ENCODE data around the gene PDE11A.

The PDE11A gene

DNA sequence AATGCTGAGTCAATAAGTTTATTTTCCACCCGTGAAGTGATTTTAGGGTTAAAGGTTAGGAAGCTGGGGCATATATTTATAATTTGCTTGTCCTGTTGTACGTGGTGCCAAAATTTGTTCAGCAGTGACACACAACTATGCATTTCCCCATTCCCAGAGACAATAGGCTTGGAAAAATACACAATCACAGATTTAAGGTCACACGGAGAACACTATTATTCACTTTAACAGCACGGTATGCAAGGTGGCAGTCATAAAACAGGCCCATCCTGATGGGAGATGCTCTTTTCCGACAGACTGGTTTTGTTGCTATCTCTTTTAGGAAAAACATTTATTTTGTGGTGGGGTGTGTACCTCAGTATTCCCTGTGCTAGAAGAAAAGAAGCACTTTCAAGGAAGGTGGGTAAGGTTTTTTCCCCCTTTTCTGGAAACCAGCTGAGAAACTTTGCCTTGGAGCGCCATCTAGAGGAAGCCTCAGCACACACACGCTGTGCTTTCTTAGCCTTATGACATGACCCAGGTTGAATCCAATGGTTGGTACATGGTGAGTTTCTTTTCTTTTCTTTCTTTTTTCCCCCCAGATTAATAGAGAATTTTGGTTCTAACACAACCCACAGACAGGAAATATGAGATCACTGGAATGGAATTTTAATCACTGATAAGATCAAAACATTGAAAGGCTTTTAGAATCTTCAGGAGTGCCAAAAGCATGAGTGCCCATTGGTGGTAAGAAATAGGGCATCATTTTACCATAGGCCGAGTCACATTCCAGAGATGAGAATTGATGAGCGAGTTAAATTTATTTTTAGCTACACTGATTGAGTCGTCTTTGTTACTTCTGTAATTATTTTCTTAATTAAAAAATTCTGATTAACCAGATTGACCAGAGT, 347.9 kb downstream of the PDE11A start:
- DNase-seq (ENCODE audit: low spot score) = peak; percentile 26

DNA sequence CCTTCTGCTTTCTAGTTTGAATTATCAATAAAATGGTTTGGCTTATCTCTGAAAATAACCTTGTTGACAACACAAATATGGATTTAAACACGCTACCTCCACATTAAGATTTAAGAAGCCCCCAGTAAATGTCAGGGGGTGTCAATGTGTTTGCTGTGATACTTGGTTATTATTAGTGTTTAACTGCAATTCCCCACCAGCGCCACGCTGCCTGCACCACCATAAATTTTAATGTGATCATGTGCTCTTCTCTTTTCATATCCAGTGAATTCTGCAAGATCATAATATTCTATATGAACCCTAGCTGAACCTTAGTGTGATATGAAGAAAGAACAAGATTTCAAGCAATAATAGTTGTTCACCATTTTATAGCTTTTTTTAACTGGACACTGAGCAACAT, 349.3 kb downstream of the PDE11A start:
- DNase-seq (ENCODE audit: low spot score) = no peak

DNA sequence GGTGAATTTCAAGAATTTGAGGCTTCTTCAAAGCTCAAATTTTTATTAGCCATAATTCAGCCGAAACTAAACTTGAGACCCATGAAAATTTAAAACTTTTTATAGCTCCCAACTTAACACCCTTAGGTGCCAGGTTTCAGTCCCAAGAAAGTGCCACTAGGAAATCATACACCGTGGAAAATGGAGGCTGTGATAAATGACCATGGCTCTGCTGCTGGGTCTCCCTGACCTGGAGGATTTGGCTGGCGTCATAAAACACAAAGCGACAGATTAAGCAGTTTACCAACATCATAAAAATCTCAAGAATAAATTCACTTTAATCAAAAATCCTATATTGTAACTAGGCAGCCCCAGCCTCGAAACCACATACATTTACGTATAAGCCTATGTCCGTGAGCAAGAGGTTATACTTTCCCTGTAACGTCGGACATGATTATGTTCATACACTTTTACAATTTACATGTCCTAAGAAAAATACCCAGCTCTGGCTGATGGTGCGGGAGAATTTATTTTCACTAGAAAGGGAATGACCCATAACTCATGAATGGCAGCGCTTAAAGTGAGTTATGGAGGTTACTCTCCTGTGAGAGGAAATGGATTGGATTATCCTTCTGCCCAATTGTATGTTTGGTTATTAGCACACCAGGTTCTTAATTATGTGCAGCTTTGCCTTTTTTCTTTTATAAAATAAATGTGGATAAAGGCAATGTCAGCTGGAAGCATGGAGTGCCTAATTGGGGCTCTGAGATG, 350.6 kb downstream of the PDE11A start:
- DNase-seq (ENCODE audit: low spot score) = no peak

GRCh38 chr2:177721087-177721486, 351.5 kb downstream of the PDE11A start:
- DNase-seq (ENCODE audit: low spot score) = no peak

DNA sequence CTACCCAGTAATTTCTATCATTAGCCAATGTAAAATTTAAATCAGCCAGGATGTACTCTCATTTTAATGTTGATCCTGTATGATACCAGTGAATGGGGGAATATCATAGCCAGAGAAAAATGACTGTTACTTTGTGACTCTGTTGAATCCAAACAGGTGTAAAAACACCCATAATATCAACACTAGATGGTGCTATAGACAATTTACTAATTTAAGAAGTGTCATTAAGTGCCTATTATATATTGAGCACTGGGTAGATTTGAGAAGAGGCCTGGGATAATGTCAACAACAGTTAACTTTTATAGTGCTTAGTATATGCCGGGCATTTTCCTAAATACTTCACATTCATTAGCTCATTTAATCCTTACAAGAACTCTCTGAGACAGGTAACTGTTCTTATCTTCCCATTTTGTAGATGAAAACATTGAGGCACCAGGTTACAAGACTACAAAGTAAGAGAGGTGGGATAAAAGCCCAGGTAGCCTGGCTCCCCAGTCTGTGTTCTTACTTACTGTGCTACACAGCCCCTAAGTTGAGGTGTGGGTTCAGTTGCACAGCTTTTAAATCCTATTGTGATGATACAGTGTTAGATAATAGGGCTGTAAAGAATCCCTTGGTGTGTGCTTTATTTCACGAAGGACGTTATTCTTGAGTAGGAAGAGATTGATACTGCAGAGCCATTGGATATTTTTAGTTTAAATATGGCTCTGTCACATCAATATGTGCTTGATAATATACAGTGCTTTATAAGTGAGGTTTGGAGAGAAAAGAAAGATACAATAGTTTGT, 354.6 kb downstream of the PDE11A start:
- DNase-seq (ENCODE audit: low spot score) = no peak

- DNase-seq (ENCODE audit: low spot score) = no peak
Measured at GRCh38 chr2:177716484-177716883, 356.1 kb downstream of the PDE11A start.

DNA sequence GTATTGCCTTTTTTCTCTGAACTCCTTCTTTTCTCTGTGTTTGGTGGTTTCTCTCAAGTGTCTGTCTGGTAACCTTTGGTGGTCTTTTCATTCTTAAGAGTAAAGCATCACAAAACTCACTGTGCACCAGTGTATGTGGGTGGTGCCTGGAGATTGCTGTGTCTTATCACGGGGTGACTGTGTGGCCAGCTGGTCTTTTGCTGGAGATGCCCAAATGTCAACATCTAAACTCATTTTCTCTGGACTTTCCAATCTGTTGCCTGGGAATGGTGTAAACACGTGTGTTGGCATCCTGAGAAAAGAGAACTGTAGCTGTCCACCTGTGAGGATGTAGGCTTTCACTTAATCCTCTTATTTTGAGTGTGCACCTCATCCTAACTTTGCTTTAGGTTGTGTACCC, 356.8 kb downstream of the PDE11A start:
- no peak for DNase-seq (ENCODE audit: low spot score)

DNA sequence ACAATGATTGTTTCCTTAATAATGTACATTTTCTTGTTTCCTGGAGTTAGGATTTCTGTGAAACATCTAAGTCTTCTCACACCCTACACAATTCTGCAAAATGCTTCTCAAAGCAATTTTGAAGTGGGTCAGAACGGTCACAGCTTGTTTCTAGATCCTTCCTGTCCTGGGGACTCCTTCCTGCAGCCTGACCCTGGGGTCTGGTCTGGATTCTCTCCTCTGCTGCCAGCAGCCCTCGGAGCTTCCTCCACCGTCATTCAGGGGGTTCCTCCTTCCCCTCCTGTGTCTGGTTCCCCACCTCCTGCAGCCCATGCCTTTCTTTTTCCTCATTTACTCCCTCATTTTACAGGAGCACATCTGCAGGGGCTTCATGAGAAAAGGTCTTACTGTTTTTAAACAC, 357.9 kb downstream of the PDE11A start:
- no peak for DNase-seq (ENCODE audit: low spot score)

DNA sequence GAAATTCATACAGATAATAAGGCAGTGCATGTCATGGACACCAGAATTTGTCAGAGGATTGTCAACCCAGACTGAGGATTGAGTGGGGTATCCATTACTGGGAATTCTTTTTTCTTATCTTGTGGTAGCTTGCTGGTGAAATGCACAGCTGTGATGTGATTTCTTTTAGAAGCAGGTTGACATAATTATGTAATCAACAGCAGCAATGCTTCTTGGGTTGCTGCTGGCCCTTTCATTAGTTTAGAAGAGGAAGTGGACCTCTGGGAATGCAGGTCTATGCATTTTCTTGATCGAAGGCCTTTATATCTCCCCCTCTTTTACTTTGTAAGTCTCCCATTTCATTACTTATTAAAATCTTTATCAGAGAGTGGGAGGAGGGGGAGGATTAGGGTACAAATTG, 360.1 kb downstream of the PDE11A start:
- no peak for DNase-seq (ENCODE audit: low spot score)

DNA sequence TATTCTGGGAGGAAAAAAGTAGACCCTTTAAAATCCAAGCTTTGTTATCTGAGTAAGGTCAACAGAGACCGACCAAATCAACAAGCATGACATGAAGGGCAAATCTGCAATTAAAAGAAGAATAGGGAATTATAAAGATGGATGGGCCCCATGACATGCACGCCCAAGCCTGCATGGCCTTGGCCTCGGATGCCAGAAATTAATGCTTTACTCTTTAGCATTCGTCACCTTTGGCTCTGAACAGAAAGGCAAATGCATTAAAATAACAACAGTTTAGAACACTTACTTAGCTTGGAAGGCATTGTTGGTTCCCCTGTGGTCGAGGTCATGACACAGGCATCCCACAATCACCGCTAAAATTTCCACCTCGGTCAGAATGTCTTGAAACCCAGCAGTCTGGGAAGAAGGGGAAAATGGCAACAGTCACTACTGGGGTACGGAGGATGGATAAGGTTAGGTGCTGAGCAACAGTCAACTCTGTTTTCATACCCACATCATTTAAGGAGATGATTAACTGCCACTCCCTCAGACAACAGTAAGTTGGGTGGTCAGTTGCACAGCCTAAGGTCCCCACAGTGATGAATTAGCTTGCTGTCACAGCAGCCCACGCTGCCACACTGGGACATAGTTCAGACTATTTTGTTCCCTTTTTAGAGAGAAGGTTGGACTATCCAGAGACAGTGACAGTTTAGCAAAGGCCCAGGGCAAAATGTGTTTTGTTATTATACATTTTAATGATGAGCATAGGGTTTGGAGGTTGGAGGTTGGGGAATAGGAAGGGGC, 360.9 kb downstream of the PDE11A start:
- DNase-seq (ENCODE audit: low spot score) = no peak

DNA sequence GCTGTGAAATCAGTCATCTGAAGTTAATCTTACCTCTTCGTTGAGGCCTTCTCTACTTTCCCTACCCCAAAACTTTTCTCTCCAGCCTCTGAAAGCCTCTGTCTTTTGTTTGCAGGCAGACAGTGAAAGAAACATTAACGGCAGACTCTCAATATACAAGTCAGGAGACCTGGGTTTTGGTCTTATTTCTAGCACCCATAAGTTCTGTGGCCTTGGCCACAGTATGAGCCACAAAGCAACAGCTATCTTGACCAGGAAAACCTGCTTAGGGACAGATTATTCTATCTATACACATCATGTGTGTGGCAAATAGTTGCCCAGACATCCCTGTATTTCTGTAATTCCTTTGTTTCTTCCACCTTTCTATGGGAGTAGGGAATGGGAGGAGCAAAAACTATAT, 361.7 kb downstream of the PDE11A start:
- DNase-seq (ENCODE audit: low spot score) = no peak

DNA sequence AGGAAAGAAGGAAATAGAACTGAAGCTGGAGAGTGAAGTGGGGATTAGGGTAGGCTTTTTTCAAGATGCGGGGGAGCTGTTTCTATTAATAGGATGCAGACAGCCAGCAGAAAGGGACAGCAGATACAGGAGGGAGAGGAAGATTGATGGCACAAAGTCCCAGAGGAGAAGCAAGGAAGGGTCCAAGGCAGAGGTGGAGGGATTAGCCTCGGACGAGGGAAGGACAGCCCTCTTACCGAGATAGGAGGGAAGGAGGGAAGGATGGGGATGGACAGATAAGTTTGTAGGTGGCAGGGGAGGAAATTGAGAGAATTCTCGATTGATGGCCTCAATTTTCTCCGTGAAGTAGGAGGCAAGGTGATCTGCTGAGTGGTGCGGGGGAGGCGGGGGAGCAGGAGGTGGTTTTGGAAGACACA, 362.6 kb downstream of the PDE11A start:
- no peak for DNase-seq (ENCODE audit: low spot score)

GRCh38 chr2:177708660-177709444, 363.7 kb downstream of the PDE11A start:
- DNase-seq (ENCODE audit: low spot score) = no peak

GRCh38 chr2:177708106-177708505, 364.5 kb downstream of the PDE11A start:
- no peak for DNase-seq (ENCODE audit: low spot score)

GRCh38 chr2:177705511-177706173, 366.9 kb downstream of the PDE11A start:
- no peak for DNase-seq (ENCODE audit: low spot score)

DNA sequence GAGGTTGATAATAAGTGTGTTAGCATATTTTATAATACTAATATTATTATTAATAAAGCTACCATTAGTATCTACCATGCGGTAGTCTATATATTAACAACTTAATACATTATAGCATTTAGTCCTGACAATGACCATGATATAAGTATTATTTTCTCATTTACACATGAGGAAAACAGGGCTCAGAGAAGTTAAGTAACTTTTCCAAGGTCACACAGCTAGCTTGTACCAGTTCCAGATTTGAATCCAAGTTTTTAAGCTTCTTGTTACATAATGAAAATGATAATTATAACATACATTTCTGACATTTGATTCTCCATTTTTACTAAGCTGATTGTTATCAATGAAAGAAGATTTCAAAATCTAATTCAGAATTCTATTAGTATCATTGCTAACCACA, 369.4 kb downstream of the PDE11A start:
- no peak for DNase-seq (ENCODE audit: low spot score)

DNA sequence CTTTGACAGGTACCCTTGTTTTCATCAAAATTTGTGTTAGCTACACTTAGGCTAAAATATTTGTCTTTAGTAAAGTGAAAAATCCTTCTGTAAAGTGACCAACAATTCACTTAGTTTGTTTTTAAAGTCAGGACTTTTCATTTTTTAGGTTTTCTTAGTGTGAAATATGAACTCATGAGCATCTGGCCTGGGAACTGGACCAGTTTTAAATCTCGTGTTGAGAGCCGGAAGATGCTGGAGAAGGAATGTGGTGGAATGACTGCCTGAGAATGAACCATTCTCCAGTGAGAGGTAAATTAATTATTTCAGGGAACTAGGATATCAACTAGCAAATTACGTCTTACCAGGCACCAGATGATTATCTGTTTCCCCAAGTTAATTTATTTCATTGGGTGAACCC, 374.3 kb downstream of the PDE11A start:
- no peak for DNase-seq (ENCODE audit: low spot score)

DNA sequence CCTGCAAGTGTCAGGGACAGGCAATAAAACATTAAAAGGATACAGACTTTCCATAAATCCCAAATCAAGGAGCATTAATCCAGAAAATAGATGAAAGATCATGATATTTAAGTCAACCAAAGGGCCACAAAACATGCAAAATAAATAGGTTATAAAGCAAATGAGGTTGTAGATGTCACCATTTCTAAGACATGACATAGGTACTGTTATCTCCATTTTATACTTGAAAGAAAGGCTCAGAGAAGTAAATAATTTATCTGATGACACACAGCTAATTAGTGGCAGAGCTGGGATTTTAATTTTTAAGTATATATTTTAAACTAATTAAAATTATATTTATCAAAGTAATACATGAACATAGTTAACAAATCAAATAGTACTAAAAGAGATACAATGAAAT, 378.2 kb downstream of the PDE11A start:
- DNase-seq (ENCODE audit: low spot score) = no peak

GRCh38 chr2:177693658-177694339, 378.8 kb downstream of the PDE11A start:
- DNase-seq (ENCODE audit: low spot score) = no peak

DNA sequence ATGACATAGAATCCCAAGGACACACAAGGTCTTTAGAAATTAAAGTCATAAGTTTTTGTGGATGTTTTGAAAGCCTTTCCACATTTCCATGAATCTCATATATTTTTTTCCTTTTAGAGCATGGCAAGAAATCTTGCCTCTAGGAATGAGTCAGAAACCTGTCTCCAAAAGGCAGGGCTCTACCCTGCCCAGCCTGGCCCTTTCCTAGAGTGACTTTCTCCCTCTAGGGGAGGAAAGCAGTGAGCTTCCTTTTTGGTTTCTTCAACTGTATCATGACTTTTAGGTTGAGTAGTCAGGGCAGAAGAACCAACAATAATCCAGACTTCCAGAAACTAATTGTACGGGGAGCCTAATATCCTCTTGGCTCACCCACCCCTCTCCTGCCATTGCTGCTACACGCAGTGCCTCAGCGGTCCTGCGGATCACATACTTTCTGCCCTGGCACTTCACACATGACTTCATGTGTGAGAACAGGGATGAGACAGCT, 379.8 kb downstream of the PDE11A start:
- no peak for DNase-seq (ENCODE audit: low spot score)

All from hepatic stellate cell (primary cell).